NCI-H1436 (cell line): ENCODE results near the gene PRR35.

Experiments used
- DNase-seq: peaks from one replicate; lab custom pipeline; 2025; lab: John Stamatoyannopoulos, UW

The PRR35 gene

GRCh38 chr16:560204-560700, at the start of gene PRR35:
PRR35 (plus strand) TSS chr16:560394; CDS start chr16:563295, 2,901 bp downstream.
- DNase-seq, result no peak

GRCh38 chr16:512802-513201, 47.4 kb upstream of the PRR35 start:
- no peak for DNase-seq

- DNase-seq, result no peak
Observed at GRCh38 chr16:513950-514349, 46.2 kb upstream of the PRR35 start.

GRCh38 chr16:515175-515938, 44.8 kb upstream of the PRR35 start:
- no peak for DNase-seq

DNA sequence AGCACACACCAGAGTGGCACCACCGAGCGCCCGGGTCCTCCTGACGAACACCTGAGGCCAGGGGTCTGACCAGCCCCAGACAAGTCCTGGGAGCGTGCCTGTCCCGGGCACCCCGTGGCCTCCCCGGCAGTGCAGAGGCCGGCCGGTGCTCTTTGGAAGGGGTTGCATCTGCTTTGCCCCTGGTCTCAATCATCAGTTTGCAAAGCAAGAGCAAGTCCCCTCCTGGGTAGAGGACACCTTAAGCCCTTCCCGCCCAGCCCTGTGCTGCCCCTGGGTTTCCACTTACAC, 44.3 kb upstream of the PRR35 start:
- no peak for DNase-seq

DNA sequence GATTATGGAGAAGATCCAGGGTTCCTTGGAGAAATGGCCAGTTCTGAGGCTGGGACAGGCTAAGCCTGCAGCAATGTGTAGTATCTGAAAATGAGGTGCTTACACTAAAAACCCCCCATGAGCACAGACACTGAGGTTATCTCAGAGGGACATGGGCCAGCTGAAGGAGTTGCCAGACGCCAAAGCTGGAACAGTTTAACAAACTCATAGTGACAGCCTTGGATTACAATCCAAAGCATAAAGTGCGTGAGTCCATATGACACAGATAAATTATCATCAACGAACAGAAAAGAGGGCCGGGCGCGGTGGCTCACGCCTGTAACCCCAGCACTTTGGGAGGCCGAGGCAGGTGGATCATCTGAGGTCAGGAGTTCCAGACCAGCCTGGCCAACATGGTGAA, 43.9 kb upstream of the PRR35 start:
- no peak for DNase-seq

GRCh38 chr16:518858-519257, 41.3 kb upstream of the PRR35 start:
- no peak for DNase-seq

DNA sequence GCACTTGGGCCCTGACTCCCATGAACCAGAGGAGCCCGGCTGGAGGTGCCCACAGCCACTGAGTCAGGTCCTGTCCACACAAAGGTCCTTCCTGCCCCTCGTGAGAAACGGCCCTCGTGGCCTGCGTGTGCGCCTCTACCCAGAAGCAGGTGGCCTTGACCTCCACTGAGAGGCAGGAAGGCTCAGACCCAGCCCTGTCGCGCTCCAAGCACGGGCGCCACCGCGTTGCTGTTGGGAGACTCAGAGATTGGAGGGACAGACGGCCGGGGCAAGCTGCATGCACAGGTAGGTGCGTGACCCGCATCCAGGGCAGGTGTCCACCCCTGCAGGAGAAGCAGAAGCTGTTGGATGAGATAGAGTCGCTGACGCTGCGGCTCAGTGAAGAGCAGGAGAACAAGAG, 40.8 kb upstream of the PRR35 start:
- no peak for DNase-seq

- no peak for DNase-seq
Observed at GRCh38 chr16:519841-520687, 40.1 kb upstream of the PRR35 start.

DNA sequence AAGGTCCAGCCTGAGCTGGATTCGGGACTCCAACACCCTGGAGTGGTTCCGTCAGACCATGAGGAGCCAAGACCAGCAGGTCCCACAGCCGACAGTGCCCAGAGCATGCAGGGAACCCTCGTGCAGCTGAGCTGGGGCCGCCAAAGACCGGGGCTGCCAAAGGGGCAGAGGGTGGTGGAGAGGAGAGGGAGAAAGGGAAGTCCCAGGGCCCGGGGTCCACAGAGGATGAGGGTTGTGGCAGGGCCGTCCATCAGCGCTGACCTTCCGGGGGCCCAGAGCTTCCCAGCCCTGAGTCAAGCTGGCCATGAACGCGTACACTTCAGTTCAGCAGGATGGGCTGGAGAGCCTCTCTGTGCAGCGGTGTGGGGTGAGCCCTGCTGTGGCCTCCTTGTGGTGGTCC, 39.3 kb upstream of the PRR35 start:
- no peak for DNase-seq

- no peak for DNase-seq
Observed at GRCh38 chr16:521381-522210, 38.6 kb upstream of the PRR35 start.

DNA sequence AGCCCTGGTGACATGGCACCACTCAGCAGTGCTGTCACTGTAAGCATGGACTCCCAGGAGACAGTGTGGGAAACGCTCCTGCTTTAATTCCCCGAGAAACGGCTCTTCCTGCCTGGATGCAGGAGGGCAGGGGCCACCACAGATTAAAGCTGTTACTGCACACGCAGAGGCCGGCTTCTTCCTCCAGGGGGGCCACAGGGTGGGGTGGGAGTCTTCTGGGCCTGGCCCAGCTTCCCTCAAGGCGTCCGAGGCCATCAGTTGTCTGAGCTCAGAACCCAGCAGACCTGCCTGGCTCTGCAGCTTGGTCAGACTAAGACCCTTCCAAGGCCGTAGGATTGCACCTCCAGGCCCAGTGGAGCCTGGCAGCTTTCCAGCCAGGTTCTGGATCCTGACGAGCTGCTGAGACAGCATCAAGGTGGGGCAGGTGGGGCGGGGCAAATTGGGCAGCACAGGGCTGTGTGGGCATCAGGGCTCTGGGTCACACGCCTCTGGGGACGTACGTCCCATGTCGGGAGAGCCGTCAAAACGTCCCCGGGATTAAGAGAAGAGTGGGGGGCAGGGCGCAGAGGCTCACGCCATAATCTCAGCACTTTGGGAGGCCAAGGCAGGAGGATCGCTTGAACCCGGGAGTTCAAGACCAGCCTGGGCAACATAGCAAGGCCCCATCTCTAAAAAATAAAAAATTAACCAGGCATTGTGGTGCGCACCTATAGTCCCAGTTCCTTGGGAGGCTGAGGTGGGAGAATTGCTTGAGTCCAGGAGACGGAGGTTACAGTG, 37.7 kb upstream of the PRR35 start:
- DNase-seq, result no peak

DNA sequence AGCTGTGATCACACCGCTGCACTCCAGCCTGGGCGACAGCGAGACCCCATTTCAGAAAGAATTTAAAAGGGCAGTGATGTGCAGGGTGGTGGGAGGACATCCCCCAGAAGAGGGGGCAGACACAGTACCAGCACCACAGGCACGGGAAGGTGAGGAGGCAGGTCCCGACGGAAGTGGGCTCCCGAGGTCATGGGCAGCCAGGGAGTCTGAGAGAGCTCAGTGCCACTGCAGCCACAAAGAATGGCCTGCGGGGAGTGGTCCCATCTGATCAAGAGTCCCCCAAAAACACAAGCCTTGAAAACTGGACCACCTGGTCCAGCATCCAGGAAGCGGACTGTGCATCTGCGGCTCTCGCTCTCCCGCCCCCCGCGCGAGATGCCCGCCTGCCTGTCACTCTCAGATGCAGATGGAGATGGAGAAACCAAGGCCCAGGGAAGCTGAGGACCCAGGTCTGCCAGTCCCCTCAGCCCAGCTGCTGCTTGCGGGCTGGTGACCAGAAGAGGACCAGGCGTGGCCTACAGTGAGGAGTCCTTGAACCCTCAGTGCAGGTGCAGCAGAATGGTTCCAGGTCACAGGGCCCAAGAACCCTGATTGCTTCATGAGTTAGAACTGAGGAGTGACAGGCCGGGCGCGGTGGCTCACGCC, 37.0 kb upstream of the PRR35 start:
- no peak for DNase-seq

- DNase-seq, result no peak
Observed at GRCh38 chr16:524274-525040, 35.7 kb upstream of the PRR35 start.

GRCh38 chr16:525123-525519, 35.1 kb upstream of the PRR35 start:
- DNase-seq, result no peak

DNA sequence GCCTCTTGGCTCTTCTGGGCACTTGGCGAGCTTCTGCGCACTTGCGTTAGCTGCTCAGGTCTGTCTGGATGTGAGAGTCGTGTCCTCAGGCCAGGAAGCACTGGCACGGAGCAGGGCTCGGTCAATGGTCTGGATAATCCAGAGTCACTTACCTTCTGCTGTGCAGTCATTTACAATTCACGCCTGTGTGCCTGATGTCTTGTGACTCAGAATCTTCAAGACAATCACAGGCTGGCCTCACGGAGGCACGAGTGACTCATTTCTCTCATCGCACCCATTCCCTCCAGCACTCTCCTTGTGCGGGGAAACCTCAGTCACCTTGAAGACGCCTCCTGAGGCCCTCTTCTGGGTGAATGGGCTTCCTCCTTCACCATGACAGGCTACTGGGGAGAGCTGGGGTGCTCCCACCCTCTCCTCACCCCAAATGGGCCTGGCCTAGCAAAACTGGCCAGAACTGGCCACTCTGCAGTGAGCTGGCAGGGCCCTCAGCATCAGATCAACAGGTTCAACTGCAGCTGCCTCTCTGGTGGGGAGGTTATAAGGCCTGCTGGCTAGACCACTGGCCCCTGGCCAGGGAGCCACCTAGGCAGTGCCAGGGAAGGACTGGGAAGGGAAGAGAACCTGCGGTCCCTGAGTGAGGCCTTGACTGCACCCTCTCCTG, 34.5 kb upstream of the PRR35 start:
- DNase-seq, result no peak

DNA sequence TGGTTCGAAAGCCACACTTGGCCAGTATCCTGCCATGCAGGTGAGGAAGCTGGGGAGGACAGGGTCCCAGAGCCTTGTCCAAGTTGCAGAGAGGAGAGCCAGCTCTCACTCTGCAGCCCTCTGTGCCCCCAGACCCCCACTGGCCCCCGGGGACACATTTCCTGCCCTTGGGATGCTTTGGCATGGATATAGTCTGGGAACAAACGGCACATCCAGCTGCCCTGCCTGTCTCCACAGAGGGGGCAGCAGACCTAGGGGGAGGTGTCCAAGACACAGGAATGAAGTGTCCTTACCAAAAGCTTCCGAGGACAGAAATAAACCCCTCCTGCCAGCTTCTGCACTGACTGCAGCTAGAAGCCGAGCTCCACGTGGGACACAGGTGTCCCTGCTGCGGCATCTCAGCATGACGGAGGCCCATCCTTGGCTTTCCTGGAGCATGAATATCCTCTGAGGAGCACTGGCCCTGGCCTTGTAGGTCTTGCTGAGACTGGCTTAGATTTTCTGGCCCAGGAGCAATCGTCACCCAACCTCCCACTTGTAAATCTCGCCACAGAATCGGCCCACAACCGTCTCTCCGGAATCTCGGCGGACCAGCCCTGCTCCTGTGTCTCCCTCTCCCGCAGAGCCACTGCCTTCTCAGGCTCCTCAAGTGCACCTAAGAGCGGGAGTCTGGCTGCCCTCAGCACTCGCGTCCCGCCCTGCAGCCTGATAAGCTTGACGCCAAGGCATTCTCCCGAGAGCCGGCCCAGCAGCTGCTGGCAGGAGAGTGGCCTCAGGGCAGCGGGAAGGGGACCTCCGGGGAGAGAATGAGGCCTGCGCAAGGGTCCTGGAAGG, 33.8 kb upstream of the PRR35 start:
- no peak for DNase-seq

- peak; percentile 85 for DNase-seq
Observed at GRCh38 chr16:527015-527903, 32.9 kb upstream of the PRR35 start, which contains the start of gene CAPN15. CAPN15 (plus strand) TSS chr16:527712; CDS start chr16:546839, 19,127 bp downstream.
